Heart left ventricle (tissue), 13 donors: Measurements from ENCODE around the gene TCN2.

Experiments used
- CTCF ChIP-seq, 12 donors: fragments of 200-600 bp; sonication (generic) in 4 of 12; IDR thresholded peaks; one replicate each; pipeline versions ENCODE4 v1.5.0 to v1.8.0; 2018 to 2022; ENCODE audit warnings: antibody characterized with exemption in 12 of 12, mild to moderate bottlenecking in 5 of 12
- POLR2A ChIP-seq, 2 donors: fragments of 450-650 bp; IDR thresholded peaks; one replicate each; pipeline ENCODE4 v1.6.1; 2017; ENCODE audit warnings: antibody characterized with exemption in 2 of 2, mild to moderate bottlenecking in 2 of 2, moderate library complexity in 2 of 2
- donor health status: ischemic (EF 13 %, LVEDD 7.1; RV severe dilation, severe dysfunction).
- donor health status: DM: no; HTN: yes; CAD: no.
- donor health status: DM: no; HTN: no; CAD: no.
- donor health status: ischemic (EF 25% LVEDD 6.9; RV normal size, moderate dysfunction).
- donor health status: ischemic (EF 25% LVEDD 5.7; RV mildly dilated, moderate dysfunction).
- donor health status: ischemic (EF 35%, LVEDD 5.7; RV mildly dilated, moderate dysfunction).
- donor health status: nonischemic (EF 11% LVEDD 7.7; RV severe dilation, severe dysfunction).
- donor health status: DM: yes; HTN: yes; CAD: no.
- donor health status: PGD.
- donor health status: ischemic (EF 29% LVEDD 5.4; RV normal size, mild dysfunction).
- donor health status: nonischemic (EF 23%, LVEDD 6.1; RV moderate dilation, normal function).

DNA sequence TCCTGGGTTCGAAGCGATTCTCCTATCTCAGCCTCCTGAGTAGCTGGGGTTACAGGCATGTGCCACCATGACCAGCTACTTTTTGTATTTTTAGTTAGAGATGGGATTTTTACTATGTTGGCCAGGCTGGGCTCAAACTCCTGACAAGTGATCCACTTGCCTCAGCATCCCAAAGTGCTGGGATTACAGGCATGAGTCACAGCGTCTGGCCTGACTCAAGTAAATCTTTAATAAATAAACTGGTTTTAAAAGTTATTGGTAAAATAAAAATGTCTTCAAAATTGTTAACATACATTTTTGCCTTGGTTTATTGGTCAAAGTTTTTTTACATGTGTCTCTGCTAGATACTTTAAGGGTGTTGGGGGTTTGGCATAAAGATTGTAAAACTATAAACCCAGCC is 8.0 kb upstream of the TCN2 start:
- TF ChIP-seq CTCF (IDR thresholded peaks at IDR 0.05) (no peak), POLR2A (IDR thresholded peaks at IDR 0.05) (no peak)
